ENCODE results near the gene ZNF506.

- TF ChIP-seq EZH2 (IDR thresholded peaks at IDR 0.05; ENCODE audit: insufficient read depth, poor library complexity, severe bottlenecking) (no peak), EZH2phosphoT487 (IDR thresholded peaks at IDR 0.05; ENCODE audit: insufficient read depth, low read depth) (no peak)
These were observed 5.3 kb upstream of the ZNF506 start for GRCh38 chr19:19826875-19827274.

All from GM23248 (cell line).